KBM-7 (cell line): Measurements from ENCODE around the gene NFASC.

ENCODE experiments used
- DNase-seq: peaks from one replicate; pipeline ENCODE4 v3.0.0-alpha.2; 2015
- in situ Hi-C: fragments of 300-500 bp; cut with MboI; formaldehyde crosslinking; loops from 2 replicates; pipeline ENCODE4 v1.14.3; 2020; ENCODE audit warnings: low sequenced_read_pairs, low pct_unique_long_range_greater_than_20kb, mixed read lengths

NFASC gene

GRCh38 chr1:205062319-205062718, 191.7 kb downstream of the NFASC start:
- in situ Hi-C loops = loop anchor here (10.0 to 25.0 kb wide), 2 partner anchors 62 to 250 kb away; partner anchors contain the start of gene RBBP5

DNA sequence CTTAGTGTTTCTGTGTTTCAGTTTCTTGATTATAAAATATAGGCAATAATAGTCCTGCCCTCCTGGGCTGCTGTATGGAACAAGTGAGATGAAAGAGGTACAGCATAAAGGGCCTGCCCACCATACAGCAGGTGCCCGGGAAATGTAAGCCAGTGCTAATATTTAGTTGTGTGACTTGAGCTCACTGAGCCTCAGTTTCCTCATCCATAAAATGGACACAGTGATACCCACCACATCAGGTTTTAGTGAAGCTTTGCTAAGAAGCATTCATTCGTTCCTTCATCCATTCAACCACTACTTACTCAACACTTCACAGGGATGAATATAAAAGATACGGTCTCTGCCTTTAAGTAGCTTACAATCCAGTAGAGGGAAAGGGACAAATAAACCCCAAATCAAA, 192.2 kb downstream of the NFASC start:
- in situ Hi-C loops = loop anchor here (10.0 to 25.0 kb wide), 2 partner anchors 62 to 251 kb away; partner anchors contain the start of gene RBBP5
- DNase-seq = no peak

More at GRCh38 chr1:205062319-205062718, 191.7 kb downstream of the NFASC start:
- no peak for DNase-seq

DNA sequence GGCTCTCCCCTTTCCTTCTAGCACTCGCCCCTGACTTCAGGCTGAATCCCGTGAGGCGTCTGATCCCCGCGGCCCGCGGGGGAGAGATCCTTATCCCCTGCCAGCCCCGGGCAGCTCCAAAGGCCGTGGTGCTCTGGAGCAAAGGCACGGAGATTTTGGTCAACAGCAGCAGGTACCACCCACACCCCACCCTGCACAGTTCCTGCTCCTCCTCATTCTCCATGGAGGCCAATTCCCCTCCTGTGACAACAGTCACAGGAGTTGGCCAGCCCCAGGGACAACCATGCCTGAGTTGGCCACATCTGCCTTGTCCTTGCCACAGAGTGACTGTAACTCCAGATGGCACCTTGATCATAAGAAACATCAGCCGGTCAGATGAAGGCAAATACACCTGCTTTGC, 193.6 kb downstream of the NFASC start:
- in situ Hi-C loops = loop anchor here (10.0 to 25.0 kb wide), 2 partner anchors 60 to 252 kb away; partner anchors contain the start of gene RBBP5
- DNase-seq = no peak

- in situ Hi-C loops = loop anchor here (10.0 to 25.0 kb wide), 2 partner anchors 60 to 253 kb away; partner anchors contain the start of gene RBBP5
- no peak for DNase-seq
Measured at GRCh38 chr1:205064741-205065316, 194.2 kb downstream of the NFASC start.

- DNase-seq = no peak
- in situ Hi-C loops = loop anchor here (10.0 to 25.0 kb wide), 2 partner anchors 59 to 253 kb away; partner anchors contain the start of gene RBBP5
Measured at GRCh38 chr1:205065666-205066065, 195.0 kb downstream of the NFASC start.

DNA sequence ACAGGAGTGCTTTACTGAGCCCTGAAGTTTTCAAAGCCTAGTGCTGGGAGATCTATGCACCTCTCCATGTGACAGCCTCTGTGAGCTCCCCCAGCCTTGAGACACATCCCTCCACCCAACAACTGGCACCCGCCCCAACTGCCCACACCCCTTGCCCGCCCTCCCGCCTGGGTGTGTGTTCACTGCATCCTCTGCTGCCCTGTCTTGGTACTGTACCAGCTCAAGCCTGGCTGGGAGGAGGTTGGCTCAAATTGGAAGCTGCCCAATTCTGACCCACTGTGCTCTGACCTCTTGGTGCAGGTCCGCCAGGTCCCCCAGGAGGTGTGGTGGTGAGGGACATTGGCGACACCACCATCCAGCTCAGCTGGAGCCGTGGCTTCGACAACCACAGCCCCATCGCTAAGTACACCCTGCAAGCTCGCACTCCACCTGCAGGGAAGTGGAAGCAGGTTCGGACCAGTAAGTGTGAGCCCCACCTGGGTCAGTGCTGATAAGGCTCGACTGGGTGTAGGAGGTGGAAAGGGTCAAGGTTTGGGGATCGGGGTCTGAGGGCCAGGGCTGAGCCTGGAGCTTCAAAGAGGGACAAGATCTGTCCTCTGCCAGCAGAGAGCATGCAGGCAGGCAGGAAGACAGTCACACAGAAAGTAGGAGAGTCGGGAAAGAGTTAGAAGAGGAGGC, 195.6 kb downstream of the NFASC start:
- peak; percentile 12 for DNase-seq
- in situ Hi-C loops = loop anchor here (10.0 to 25.0 kb wide), 2 partner anchors 59 to 254 kb away; partner anchors contain the start of gene RBBP5

GRCh38 chr1:205067031-205067430, 196.4 kb downstream of the NFASC start:
- in situ Hi-C loops = loop anchor here (10.0 to 25.0 kb wide), 2 partner anchors 58 to 255 kb away; partner anchors contain the start of gene RBBP5
- DNase-seq = no peak

GRCh38 chr1:205068001-205068400, 197.3 kb downstream of the NFASC start:
- in situ Hi-C loops = loop anchor here (10.0 to 25.0 kb wide), 2 partner anchors 57 to 256 kb away; partner anchors contain the start of gene RBBP5
- DNase-seq = no peak

- no peak for DNase-seq
- in situ Hi-C loops = loop anchor here (10.0 to 25.0 kb wide), 2 partner anchors 56 to 256 kb away; partner anchors contain the start of gene RBBP5
Measured at GRCh38 chr1:205068457-205069040, 197.9 kb downstream of the NFASC start.

DNA sequence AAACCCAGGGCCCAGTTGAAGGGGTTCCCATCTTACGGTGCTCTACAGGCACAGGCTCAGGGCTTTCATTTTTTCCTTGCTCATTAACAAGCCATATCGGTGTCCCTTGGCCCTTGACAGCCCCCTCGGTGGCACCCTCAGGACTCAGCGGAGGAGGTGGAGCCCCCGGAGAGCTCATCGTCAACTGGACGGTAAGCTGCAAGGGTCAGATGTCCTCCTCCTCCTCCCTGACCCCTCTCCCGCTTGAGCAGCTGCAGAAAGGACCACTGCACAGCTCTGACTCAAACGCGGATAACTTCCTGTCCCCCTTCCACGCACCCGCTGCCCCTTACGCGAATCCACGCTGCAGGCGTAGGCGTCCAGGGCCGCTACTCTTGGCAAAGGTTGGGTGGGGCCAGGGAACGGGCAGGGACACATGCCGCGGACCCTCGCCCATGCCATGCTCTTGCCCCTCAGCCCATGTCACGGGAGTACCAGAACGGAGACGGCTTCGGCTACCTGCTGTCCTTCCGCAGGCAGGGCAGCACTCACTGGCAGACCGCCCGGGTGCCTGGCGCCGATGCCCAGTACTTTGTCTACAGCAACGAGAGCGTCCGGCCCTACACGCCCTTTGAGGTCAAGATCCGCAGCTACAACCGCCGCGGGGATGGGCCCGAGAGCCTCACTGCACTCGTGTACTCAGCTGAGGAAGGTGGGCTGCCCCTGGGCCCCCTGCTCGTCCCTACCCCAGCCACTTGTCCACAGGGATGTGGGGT, 198.9 kb downstream of the NFASC start:
- no peak for DNase-seq
- in situ Hi-C loops = loop anchor here (10.0 to 25.0 kb wide), 2 partner anchors 55 to 257 kb away; partner anchors contain the start of gene RBBP5

DNA sequence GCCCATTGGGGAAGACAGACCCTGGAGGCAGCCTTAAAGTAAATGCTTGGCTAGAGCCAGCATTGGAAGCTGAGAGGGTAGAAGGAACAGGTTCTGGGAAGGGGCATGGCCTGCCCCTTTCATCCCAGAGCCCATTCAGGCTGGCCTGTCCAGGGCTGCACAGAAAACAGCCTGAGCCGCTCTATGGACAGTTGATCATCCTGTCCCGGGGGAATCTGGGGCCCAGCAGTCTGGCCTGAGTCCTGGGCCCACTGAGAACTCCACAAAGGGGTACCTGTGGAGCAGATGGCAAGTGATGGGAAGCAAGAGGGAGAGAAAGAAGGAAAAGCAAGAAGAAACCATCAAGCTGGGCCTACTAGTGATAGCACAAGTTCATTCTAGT, 200.4 kb downstream of the NFASC start:
- DNase-seq = no peak
- in situ Hi-C loops = loop anchor here (25.0 kb wide), 1 partner anchor 259 kb away; no protein-coding TSS in a partner anchor

GRCh38 chr1:205071801-205072200, 201.1 kb downstream of the NFASC start:
- in situ Hi-C loops = loop anchor here (25.0 kb wide), 1 partner anchor 260 kb away; no protein-coding TSS in a partner anchor
- no peak for DNase-seq

GRCh38 chr1:205072286-205072685, 201.6 kb downstream of the NFASC start:
- in situ Hi-C loops = loop anchor here (25.0 kb wide), 1 partner anchor 260 kb away; no protein-coding TSS in a partner anchor
- no peak for DNase-seq
